ENCODE data around the gene IFNK. TPM values are rescaled to one million over a fixed set of nuclear protein-coding genes. Genes with fewer than 3 reads are reported as not detected.

Gene IFNK
- total RNA-seq, 1 experiment from 2014 or later, result not detected

- no TSS peak for BruUV-seq (replicated peaks)
- no peak overlapping the region for H2AFZ ChIP-seq (ENCODE audit: low read depth, low read length, poor library complexity, severe bottlenecking)
- no peaks in the 10 kb centered on the region for H3K4me1 ChIP-seq (ENCODE audit: control insufficient read depth in 1 of 2, insufficient read depth in 2 of 2, low read length in 2 of 2)
- H3K9me3 ChIP-seq (ENCODE audit: control insufficient read depth in 1 of 2, insufficient read depth in 1 of 2, low read depth in 1 of 2, low read length in 2 of 2), result no peaks in the 10 kb centered on the region
- H3K9me2 ChIP-seq (ENCODE audit: insufficient read depth), result no peaks in the 10 kb centered on the region
- no peaks in the 10 kb centered on the region for H3K36me3 ChIP-seq (ENCODE audit: control insufficient read depth in 1 of 2, insufficient read depth in 2 of 2, low read length in 2 of 2)
- no peaks in the 10 kb centered on the region for H3K27me3 ChIP-seq (ENCODE audit: insufficient read depth, low read length)
- no peak overlapping the region for H3K4me3 ChIP-seq (replicated peaks in 1 of 2; ENCODE audit: low read depth in 1 of 2, low read length in 2 of 2)
- ChIA-PET POLR2A (no interaction called here), RAD21 (ENCODE audit: low non-redundant PET in 1 of 2, low total read pairs in 2 of 2, uncharacterized antibody in 2 of 2, unreplicated experiment in 2 of 2) (no interaction called here), CTCF (no interaction called here)
- no peak for ATAC-seq
- H3K4me2 ChIP-seq (ENCODE audit: low read length), result no peak overlapping the region
- no peaks in the 10 kb centered on the region for H4K20me1 ChIP-seq (ENCODE audit: insufficient read depth)
- no peak for DNase-seq (ENCODE audit: low read depth, low spot score)
- intact Hi-C loops (cut with micrococcal nuclease), result no loop called here
- no peaks in the 10 kb centered on the region for H3K79me2 ChIP-seq (ENCODE audit: insufficient read depth, low read length)
- no peak overlapping the region for H3K27ac ChIP-seq (ENCODE audit: low read depth, low read length)
- TF ChIP-seq EGR1 (IDR thresholded peaks at IDR 0.05; ENCODE audit: low read depth), result no peak
- TF ChIP-seq ZBTB33 (IDR thresholded peaks at IDR 0.05; ENCODE audit: extremely low read depth, insufficient replicate concordance, low read length), result no peak
- no peak for TF ChIP-seq SRF (IDR thresholded peaks at IDR 0.05; ENCODE audit: low read depth)
- no peak for TF ChIP-seq MAX (IDR thresholded peaks at IDR 0.05)
- no peak for TF ChIP-seq JUND (IDR thresholded peaks at IDR 0.05)
- no peak for TF ChIP-seq ZFX (IDR thresholded peaks at IDR 0.05)
- no peak for TF ChIP-seq ATF3 (IDR thresholded peaks at IDR 0.05)
- no peak for TF ChIP-seq ZNF274 (IDR thresholded peaks at IDR 0.05; ENCODE audit: low read depth, low read length)
- no peak for TF ChIP-seq RAD21 (IDR thresholded peaks at IDR 0.05; ENCODE audit: low read depth)
- TF ChIP-seq CEBPB (IDR thresholded peaks at IDR 0.05; ENCODE audit: low read depth), result no peak
- no peak for TF ChIP-seq SP1 (IDR thresholded peaks at IDR 0.05; ENCODE audit: low read depth)
- TF ChIP-seq CTCF (IDR thresholded peaks at IDR 0.05 in 2 of 3, conservative IDR thresholded peaks at IDR 0.05 in 1 of 3; ENCODE audit: borderline replicate concordance in 1 of 3, insufficient read depth in 1 of 3, low read depth in 2 of 3, low read length in 2 of 3), result no peak
- TF ChIP-seq EZH2phosphoT487 (IDR thresholded peaks at IDR 0.05; ENCODE audit: borderline replicate concordance), result no peak
- no peak for TF ChIP-seq ELF1 (IDR thresholded peaks at IDR 0.05; ENCODE audit: borderline replicate concordance, low read depth)
- TF ChIP-seq SIN3A (IDR thresholded peaks at IDR 0.05; ENCODE audit: low read depth), result no peak
- H3K9ac ChIP-seq (ENCODE audit: low read length), result no peak overlapping the region
These were observed 9.5 kb upstream of the IFNK start for GRCh38 chr9:27514551-27514950.
